GM20000 (cell line): ENCODE data around the gene SLC16A12.
"Not testable (repeated sequence)": the region's sequence is repeated elsewhere in the genome, so short reads cannot be mapped to it uniquely, and the experiment has no call there.

Experiments
- DNase-seq: peaks from one replicate; pipeline ENCODE4 v3.0.0; 2012; ENCODE audit warnings: low spot score
- CTCF ChIP-seq: IDR thresholded peaks from 2 replicates; pipeline ENCODE4 v1.5.1; 2012; ENCODE audit warnings: mild to moderate bottlenecking, control low read depth; ENCODE audit errors: extremely low read depth, missing control alignments

The SLC16A12 gene

GRCh38 chr10:89403043-89403442, 132.4 kb downstream of the SLC16A12 start:
- no peak for TF ChIP-seq CTCF

GRCh38 chr10:89399956-89400355, 135.4 kb downstream of the SLC16A12 start:
- DNase-seq: no peak
- TF ChIP-seq CTCF: no peak

More at GRCh38 chr10:89403043-89403442, 132.4 kb downstream of the SLC16A12 start:
- DNase-seq: no peak

GRCh38 chr10:89398003-89398749, 137.2 kb downstream of the SLC16A12 start:
- DNase-seq: no peak
- TF ChIP-seq CTCF: no peak

GRCh38 chr10:89395141-89395540, 140.3 kb downstream of the SLC16A12 start:
- no peak for DNase-seq
- no peak for TF ChIP-seq CTCF

GRCh38 chr10:89393898-89394297, 141.5 kb downstream of the SLC16A12 start:
- no peak for TF ChIP-seq CTCF

GRCh38 chr10:89392974-89393373, 142.4 kb downstream of the SLC16A12 start:
- no peak for TF ChIP-seq CTCF
- no peak for DNase-seq

More at GRCh38 chr10:89393898-89394297, 141.5 kb downstream of the SLC16A12 start:
- DNase-seq: no peak

GRCh38 chr10:89391907-89392756, 143.3 kb downstream of the SLC16A12 start, which contains the start of gene IFIT1:
IFIT1 (plus strand) TSS chr10:89392623; CDS start chr10:89392713, 90 bp downstream.
- DNase-seq: peak; percentile 51
- TF ChIP-seq CTCF: no peak

- not testable (repeated sequence) for DNase-seq
Observed at GRCh38 chr10:89391226-89391576, 144.2 kb downstream of the SLC16A12 start.
